ENCODE results near the gene FAM185A.
"Not testable (repeated sequence)": the region's sequence is repeated elsewhere in the genome, so short reads cannot be mapped to it uniquely, and the experiment has no call there.

Gene FAM185A

GRCh38 chr7:102837802-102838201 lies 89.0 kb downstream of the FAM185A start:
- H3K36me3 ChIP-seq (ENCODE audit: control insufficient read depth, insufficient read depth, low read length): no peaks in the 10 kb centered on the region
- no peaks in the 10 kb centered on the region for H3K27me3 ChIP-seq (ENCODE audit: control insufficient read depth, insufficient read depth, low read length)
- no peak overlapping the region for H3K4me3 ChIP-seq (ENCODE audit: low read length)
- no peaks in the 10 kb centered on the region for H3K4me1 ChIP-seq (ENCODE audit: control insufficient read depth, insufficient read depth, low read length)
- no peak overlapping the region for H3K9ac ChIP-seq (ENCODE audit: low read length)
- H3K27ac ChIP-seq (ENCODE audit: low read depth, low read length): no peak overlapping the region

- H3K4me1 ChIP-seq (ENCODE audit: control insufficient read depth, insufficient read depth, low read length); H3K27me3 ChIP-seq (ENCODE audit: control insufficient read depth, insufficient read depth, low read length); H3K4me3 ChIP-seq (ENCODE audit: low read length); H3K27ac ChIP-seq (ENCODE audit: low read depth, low read length); H3K9ac ChIP-seq (ENCODE audit: low read length); H3K36me3 ChIP-seq (ENCODE audit: control insufficient read depth, insufficient read depth, low read length): not testable (repeated sequence)
Observed at GRCh38 chr7:102838572-102839101, 89.8 kb downstream of the FAM185A start.

GRCh38 chr7:102840404-102840803 lies 91.6 kb downstream of the FAM185A start:
- Histone ChIP-seq H3K36me3 (ENCODE audit: control insufficient read depth, insufficient read depth, low read length) (no peaks in the 10 kb centered on the region), H3K9ac (ENCODE audit: low read length) (no peak overlapping the region), H3K27me3 (ENCODE audit: control insufficient read depth, insufficient read depth, low read length) (no peaks in the 10 kb centered on the region), H3K4me1 (ENCODE audit: control insufficient read depth, insufficient read depth, low read length) (no peaks in the 10 kb centered on the region), H3K27ac (ENCODE audit: low read depth, low read length) (no peak overlapping the region), H3K4me3 (ENCODE audit: low read length) (no peak overlapping the region)

- H3K27ac ChIP-seq (ENCODE audit: low read depth, low read length): no peak overlapping the region
- H3K36me3 ChIP-seq (ENCODE audit: control insufficient read depth, insufficient read depth, low read length): no peaks in the 10 kb centered on the region
- H3K4me1 ChIP-seq (ENCODE audit: control insufficient read depth, insufficient read depth, low read length): no peaks in the 10 kb centered on the region
- no peaks in the 10 kb centered on the region for H3K27me3 ChIP-seq (ENCODE audit: control insufficient read depth, insufficient read depth, low read length)
- H3K9ac ChIP-seq (ENCODE audit: low read length): no peak overlapping the region
- no peak overlapping the region for H3K4me3 ChIP-seq (ENCODE audit: low read length)
Observed at GRCh38 chr7:102841290-102841689, 92.5 kb downstream of the FAM185A start.

- Histone ChIP-seq H3K27ac (ENCODE audit: low read depth, low read length) (no peak overlapping the region), H3K27me3 (ENCODE audit: control insufficient read depth, insufficient read depth, low read length) (no peaks in the 10 kb centered on the region), H3K4me1 (ENCODE audit: control insufficient read depth, insufficient read depth, low read length) (no peaks in the 10 kb centered on the region), H3K9ac (ENCODE audit: low read length) (no peak overlapping the region), H3K4me3 (ENCODE audit: low read length) (no peak overlapping the region), H3K36me3 (ENCODE audit: control insufficient read depth, insufficient read depth, low read length) (no peaks in the 10 kb centered on the region)
Observed at GRCh38 chr7:102842284-102842683, 93.5 kb downstream of the FAM185A start.

- Histone ChIP-seq H3K27me3 (ENCODE audit: control insufficient read depth, insufficient read depth, low read length) (no peaks in the 10 kb centered on the region), H3K9ac (ENCODE audit: low read length) (no peak overlapping the region), H3K4me1 (ENCODE audit: control insufficient read depth, insufficient read depth, low read length) (no peaks in the 10 kb centered on the region), H3K4me3 (ENCODE audit: low read length) (no peak overlapping the region), H3K27ac (ENCODE audit: low read depth, low read length) (no peak overlapping the region), H3K36me3 (ENCODE audit: control insufficient read depth, insufficient read depth, low read length) (no peaks in the 10 kb centered on the region)
Observed at GRCh38 chr7:102843850-102844249, 95.1 kb downstream of the FAM185A start.

GRCh38 chr7:102845346-102845745 lies 96.5 kb downstream of the FAM185A start:
- Histone ChIP-seq H3K9ac (ENCODE audit: low read length) (no peak overlapping the region), H3K27ac (ENCODE audit: low read depth, low read length) (no peak overlapping the region), H3K27me3 (ENCODE audit: control insufficient read depth, insufficient read depth, low read length) (no peaks in the 10 kb centered on the region)

GRCh38 chr7:102849079-102849478 lies 100.3 kb downstream of the FAM185A start:
- Histone ChIP-seq H3K27ac (ENCODE audit: low read depth, low read length) (no peak overlapping the region), H3K27me3 (ENCODE audit: control insufficient read depth, insufficient read depth, low read length) (no peaks in the 10 kb centered on the region), H3K9ac (ENCODE audit: low read length) (no peak overlapping the region), H3K4me3 (ENCODE audit: low read length) (no peak overlapping the region), H3K4me1 (ENCODE audit: control insufficient read depth, insufficient read depth, low read length) (no peaks in the 10 kb centered on the region), H3K36me3 (ENCODE audit: control insufficient read depth, insufficient read depth, low read length) (no peaks in the 10 kb centered on the region)

More at GRCh38 chr7:102845346-102845745, 96.5 kb downstream of the FAM185A start:
- H3K36me3 ChIP-seq (ENCODE audit: control insufficient read depth, insufficient read depth, low read length): no peaks in the 10 kb centered on the region
- no peak overlapping the region for H3K4me3 ChIP-seq (ENCODE audit: low read length)
- H3K4me1 ChIP-seq (ENCODE audit: control insufficient read depth, insufficient read depth, low read length): no peaks in the 10 kb centered on the region

GRCh38 chr7:102849538-102849937 lies 100.7 kb downstream of the FAM185A start:
- no peaks in the 10 kb centered on the region for H3K36me3 ChIP-seq (ENCODE audit: control insufficient read depth, insufficient read depth, low read length)
- H3K27me3 ChIP-seq (ENCODE audit: control insufficient read depth, insufficient read depth, low read length): no peaks in the 10 kb centered on the region
- H3K4me3 ChIP-seq (ENCODE audit: low read length): no peak overlapping the region
- no peak overlapping the region for H3K27ac ChIP-seq (ENCODE audit: low read depth, low read length)
- no peak overlapping the region for H3K9ac ChIP-seq (ENCODE audit: low read length)
- H3K4me1 ChIP-seq (ENCODE audit: control insufficient read depth, insufficient read depth, low read length): no peaks in the 10 kb centered on the region

- Histone ChIP-seq H3K36me3 (ENCODE audit: control insufficient read depth, insufficient read depth, low read length) (no peaks in the 10 kb centered on the region), H3K9ac (ENCODE audit: low read length) (no peak overlapping the region), H3K27me3 (ENCODE audit: control insufficient read depth, insufficient read depth, low read length) (no peaks in the 10 kb centered on the region), H3K27ac (ENCODE audit: low read depth, low read length) (no peak overlapping the region), H3K4me3 (ENCODE audit: low read length) (no peak overlapping the region), H3K4me1 (ENCODE audit: control insufficient read depth, insufficient read depth, low read length) (peaks cover 5% of the 10 kb centered on the region)
Observed at GRCh38 chr7:102856036-102856435, 107.2 kb downstream of the FAM185A start.
